CD4-positive, alpha-beta memory T cell (primary cell): ENCODE results near the gene HSD17B8. TPM values are rescaled to one million over a fixed set of nuclear protein-coding genes. Genes with fewer than 3 reads are reported as not detected.

Experiments used
- CTCF ChIA-PET: fragments of 350-600 bp; sonication (Branson Sonifier 250); formaldehyde crosslinking; loops from one replicate; lab custom pipeline; 2021; ENCODE audit warnings: inconsistent platforms; ENCODE audit not compliant: partially characterized antibody; lab: Charles Lee
- POLR2A ChIA-PET: fragments of 350-600 bp; sonication (Branson Sonifier 250); formaldehyde crosslinking; loops from one replicate; lab custom pipeline; 2021; ENCODE audit not compliant: partially characterized antibody; lab: Charles Lee
- DNase-seq, 5 donors: peaks; one replicate each; pipeline versions ENCODE4 v3.0.0 to v3.0.0-alpha.2; 2020 to 2022; ENCODE audit warnings: mixed read lengths in 1 of 5
- H3K27ac ChIP-seq: one replicate; pipeline ENCODE4 v1.7.0; 2013; ENCODE audit warnings: low read depth, low read length
- H3K27me3 ChIP-seq: 2 replicates; pipeline ENCODE4 v1.7.0; 2013; ENCODE audit warnings: mild to moderate bottlenecking, low read length, moderate library complexity; ENCODE audit not compliant: insufficient read depth
- H3K36me3 ChIP-seq: 2 replicates; pipeline ENCODE4 v1.7.0; 2013; ENCODE audit warnings: mild to moderate bottlenecking, low read length, moderate library complexity; ENCODE audit not compliant: insufficient read depth
- H3K4me1 ChIP-seq: 2 replicates; pipeline ENCODE4 v1.7.0; 2013; ENCODE audit warnings: mild to moderate bottlenecking, low read length, moderate library complexity; ENCODE audit not compliant: insufficient read depth
- H3K4me3 ChIP-seq, 2 donors: one replicate each; pipeline ENCODE4 v1.7.0; 2013; ENCODE audit warnings: low read length in 2 of 2, mild to moderate bottlenecking in 1 of 2
- H3K9me3 ChIP-seq, 2 donors: one replicate each; pipeline ENCODE4 v1.7.0; 2013; ENCODE audit warnings: low read length in 2 of 2, control low read depth in 1 of 2; ENCODE audit not compliant: control insufficient read depth in 1 of 2
- H3K27ac Mint-ChIP-seq, 7 donors: one replicate each; pipeline ENCODE4 v1.8.0; 2020 to 2021; ENCODE audit warnings: mixed read lengths in 7 of 7, mild to moderate bottlenecking in 6 of 7, inconsistent platforms in 3 of 7, moderate library complexity in 3 of 7
- H3K27me3 Mint-ChIP-seq, 2 donors: one replicate each; pipeline ENCODE4 v1.8.0; 2020 to 2021; ENCODE audit warnings: mixed read lengths in 2 of 2
- H3K36me3 Mint-ChIP-seq, 2 donors: one replicate each; pipeline ENCODE4 v1.8.0; 2020 to 2021; ENCODE audit warnings: mixed read lengths in 2 of 2, inconsistent platforms in 1 of 2, mild to moderate bottlenecking in 1 of 2
- H3K4me1 Mint-ChIP-seq, 4 donors: one replicate each; pipeline ENCODE4 v1.8.0; 2020 to 2021; ENCODE audit warnings: mixed read lengths in 4 of 4, mild to moderate bottlenecking in 1 of 4
- H3K4me3 Mint-ChIP-seq, 8 donors: one replicate each; pipeline ENCODE4 v1.8.0; 2020 to 2021; ENCODE audit warnings: mixed read lengths in 8 of 8, mild to moderate bottlenecking in 7 of 8, moderate library complexity in 6 of 8, inconsistent platforms in 3 of 8
- H3K9me3 Mint-ChIP-seq, 8 donors: one replicate each; pipeline ENCODE4 v1.8.0; 2020 to 2021; ENCODE audit warnings: mixed read lengths in 8 of 8, mild to moderate bottlenecking in 5 of 8, inconsistent platforms in 3 of 8, moderate library complexity in 1 of 8
- intact Hi-C: fragments of 100-400 bp; cut with micrococcal nuclease; formaldehyde crosslinking; loops from one replicate; pipeline ENCODE4 v1.15.1; 2023
- polyA plus RNA-seq, 2 donors: library from polyadenylated mRNA; unstranded; fragments of 300-500 nt; fragmentation: Illumina TruSeq; gene quantifications; one replicate each; pipeline ENCODE4 v1.2.3, GENCODE V29; 2021
- total RNA-seq, 2 experiments: library from RNA; stranded (reverse); gene quantifications; one replicate each; pipeline ENCODE4 v1.2.3, GENCODE V29; 2021

The HSD17B8 gene
- total and polyA plus RNA-seq, 4 experiments from 2014 or later, result 20.2 to 77.3 (median 39.9) TPM

DNA sequence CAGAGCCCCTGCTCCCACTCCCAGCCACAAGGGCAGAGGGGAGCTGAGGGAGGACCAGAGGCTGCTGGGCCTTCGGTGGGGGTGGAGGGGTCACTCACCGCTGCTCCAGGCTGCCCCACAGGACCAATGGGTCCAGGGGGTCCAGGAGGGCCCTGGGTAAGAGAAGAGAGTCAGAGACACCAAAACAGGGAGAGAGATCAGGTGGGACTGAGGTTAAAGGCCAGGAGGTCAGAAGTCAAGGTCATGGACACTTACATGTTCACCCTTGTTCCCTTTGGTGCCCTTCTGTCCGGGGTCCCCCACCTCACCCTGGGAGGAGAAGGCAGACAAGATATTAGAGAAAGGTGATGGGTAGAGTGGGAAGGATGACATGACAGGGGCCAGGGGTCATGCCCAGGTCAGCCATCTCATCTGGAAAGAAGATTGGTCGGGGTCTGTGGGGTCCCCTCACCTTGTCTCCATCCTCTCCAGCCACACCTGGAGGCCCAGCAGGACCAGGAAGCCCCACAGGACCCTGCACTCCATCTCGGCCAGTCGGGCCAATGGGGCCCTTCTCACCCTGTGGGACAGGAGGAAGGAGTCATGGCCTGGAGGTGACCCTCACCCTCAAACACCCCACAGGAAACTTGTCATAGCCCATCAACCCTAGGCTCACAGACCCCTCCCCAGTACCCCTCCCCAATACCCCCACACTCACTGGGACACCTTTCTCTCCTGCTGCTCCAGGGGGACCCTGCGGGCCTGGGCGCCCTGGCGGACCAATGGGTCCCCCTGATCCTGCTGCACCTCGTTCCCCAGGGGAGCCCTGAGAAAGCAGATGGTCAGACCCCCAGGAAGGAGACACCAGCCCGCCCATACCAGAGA, 33.2 kb upstream of the HSD17B8 start:
- Histone ChIP-seq H3K4me3 (no peak overlapping the region), H3K9me3 (no peaks in the 10 kb centered on the region), H3K27me3 (no peaks in the 10 kb centered on the region), H3K36me3 (no peaks in the 10 kb centered on the region), H3K4me1 (no peaks in the 10 kb centered on the region), H3K27ac (no peak overlapping the region)
- no peaks in the 10 kb centered on the region for H3K36me3 Mint-ChIP-seq
- CTCF ChIA-PET, result interaction anchor here (1.2 kb wide), 1 partner anchor 11 kb away, joined by 3 read pairs; no protein-coding TSS in a partner anchor
- H3K9me3 Mint-ChIP-seq, result no peaks in the 10 kb centered on the region
- no peaks in the 10 kb centered on the region for H3K4me1 Mint-ChIP-seq
- DNase-seq, result no peak
- no peak overlapping the region for H3K4me3 Mint-ChIP-seq
- POLR2A ChIA-PET, result no interaction called here
- peaks cover 0 to 6% of the 10 kb centered on the region in 2 donors for H3K27me3 Mint-ChIP-seq
- H3K27ac Mint-ChIP-seq, result no peak overlapping the region
- intact Hi-C loops, result no loop called here

DNA sequence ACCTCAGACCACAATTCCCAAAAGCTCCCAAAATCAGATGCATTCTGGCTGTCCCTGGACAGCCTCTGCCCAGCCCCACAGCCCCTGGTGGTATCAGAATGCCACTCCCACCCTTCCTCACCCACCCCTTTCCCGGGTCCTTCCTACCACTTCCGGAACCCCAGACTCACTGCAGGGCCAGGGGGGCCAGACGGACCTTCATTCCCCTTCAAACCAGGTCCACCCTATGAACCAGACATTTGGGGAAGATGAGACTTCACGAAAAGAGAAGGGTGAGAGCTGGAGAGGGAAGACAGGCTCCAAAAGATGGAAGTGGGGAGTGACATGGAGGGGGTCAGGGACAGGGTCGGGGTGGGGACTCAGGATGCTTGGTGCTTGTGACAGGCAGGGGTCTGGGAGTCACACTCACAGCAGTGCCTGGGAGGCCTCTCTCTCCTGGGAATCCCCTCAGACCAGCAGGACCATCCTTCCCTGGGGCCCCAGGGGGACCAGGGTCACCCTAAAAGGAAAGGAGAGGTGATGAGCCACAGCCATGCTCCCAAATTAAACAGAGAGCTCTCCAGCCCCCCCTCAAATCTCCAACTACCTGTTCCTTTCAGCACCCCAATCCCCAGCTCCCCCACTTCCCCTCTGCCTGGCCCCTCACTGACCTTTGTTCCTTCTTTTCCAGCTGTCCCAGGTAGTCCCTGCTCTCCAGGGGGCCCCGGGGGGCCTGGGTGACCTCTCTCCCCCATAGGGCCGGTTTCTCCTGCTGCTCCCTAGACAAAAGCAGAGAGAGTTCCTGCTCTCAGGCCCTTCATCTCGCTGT, 32.4 kb upstream of the HSD17B8 start:
- ChIA-PET CTCF (interaction anchor here (1.2 to 2.0 kb wide), 2 partner anchors 11 to 77 kb away, joined by 3 to 8 read pairs; no protein-coding TSS in a partner anchor), POLR2A (no interaction called here)
- no peaks in the 10 kb centered on the region for H3K9me3 Mint-ChIP-seq
- intact Hi-C loops, result no loop called here
- DNase-seq, result no peak
- Histone ChIP-seq H3K27ac (no peak overlapping the region), H3K36me3 (no peaks in the 10 kb centered on the region), H3K27me3 (no peaks in the 10 kb centered on the region), H3K9me3 (no peaks in the 10 kb centered on the region), H3K4me1 (no peaks in the 10 kb centered on the region), H3K4me3 (no peak overlapping the region)
- H3K36me3 Mint-ChIP-seq, result no peaks in the 10 kb centered on the region
- peaks cover 0 to 6% of the 10 kb centered on the region in 2 donors for H3K27me3 Mint-ChIP-seq
- H3K4me1 Mint-ChIP-seq, result no peaks in the 10 kb centered on the region
- no peak overlapping the region for H3K27ac Mint-ChIP-seq
- H3K4me3 Mint-ChIP-seq, result no peak overlapping the region

DNA sequence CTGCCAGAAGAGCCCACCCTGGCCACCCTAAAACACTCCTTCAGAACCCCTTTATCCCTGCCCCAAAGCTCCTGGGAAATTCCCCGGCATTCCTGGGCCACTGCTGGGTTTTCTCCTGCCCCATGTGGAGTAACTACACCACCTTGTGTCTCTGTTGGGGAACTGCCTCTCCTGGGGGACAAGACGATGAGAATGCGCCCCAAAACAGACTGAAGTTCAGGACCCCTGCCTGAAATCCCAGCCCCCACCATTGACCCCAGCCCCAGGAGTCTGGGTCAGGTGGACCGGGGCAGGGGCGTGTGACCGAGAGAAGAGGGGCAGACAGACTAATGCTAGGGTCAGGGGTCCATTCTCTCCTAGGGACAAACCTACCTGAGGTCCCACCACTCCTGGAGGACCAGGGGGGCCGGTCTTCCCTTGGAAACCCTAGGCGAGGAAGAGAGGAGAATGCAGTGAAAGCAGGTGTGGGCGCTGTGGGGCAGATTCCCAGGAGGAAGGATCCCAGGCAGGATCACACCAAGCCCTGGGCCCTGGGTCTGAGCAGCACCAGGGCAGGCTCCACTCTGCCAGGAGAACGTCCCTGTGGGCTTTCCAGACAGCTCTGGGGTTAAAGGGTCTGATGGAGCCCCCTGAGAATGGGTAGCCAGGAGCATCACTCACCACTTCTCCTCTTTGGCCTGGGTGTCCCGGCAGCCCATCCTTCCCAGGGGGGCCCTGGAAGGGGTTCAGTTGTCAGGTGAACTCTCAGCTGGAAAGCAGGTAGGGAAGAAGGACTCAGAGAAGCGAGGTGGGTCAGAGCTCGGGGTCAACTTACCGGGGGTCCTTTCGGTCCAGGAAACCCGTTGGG, 31.5 kb upstream of the HSD17B8 start:
- no peak for DNase-seq
- H3K4me3 Mint-ChIP-seq, result no peak overlapping the region
- H3K27ac ChIP-seq, result no peak overlapping the region
- peaks cover 0 to 2% (median 0%) of the 10 kb centered on the region in 8 donors for H3K9me3 Mint-ChIP-seq
- H3K36me3 Mint-ChIP-seq, result no peaks in the 10 kb centered on the region
- no peaks in the 10 kb centered on the region for H3K36me3 ChIP-seq
- ChIA-PET CTCF (interaction anchor here (1.2 to 2.0 kb wide), 2 partner anchors 10 to 76 kb away, joined by 3 to 8 read pairs; no protein-coding TSS in a partner anchor), POLR2A (interaction anchor here (1.0 kb wide), 1 partner anchor 201 kb away, joined by 4 read pairs; no protein-coding TSS in a partner anchor)
- H3K9me3 ChIP-seq, result no peaks in the 10 kb centered on the region
- no peaks in the 10 kb centered on the region for H3K27me3 ChIP-seq
- no peak overlapping the region for H3K4me3 ChIP-seq
- H3K4me1 Mint-ChIP-seq, result no peaks in the 10 kb centered on the region
- H3K27me3 Mint-ChIP-seq, result peaks cover 0 to 6% of the 10 kb centered on the region in 2 donors
- H3K4me1 ChIP-seq, result no peaks in the 10 kb centered on the region
- H3K27ac Mint-ChIP-seq, result no peak overlapping the region
- intact Hi-C loops, result no loop called here

DNA sequence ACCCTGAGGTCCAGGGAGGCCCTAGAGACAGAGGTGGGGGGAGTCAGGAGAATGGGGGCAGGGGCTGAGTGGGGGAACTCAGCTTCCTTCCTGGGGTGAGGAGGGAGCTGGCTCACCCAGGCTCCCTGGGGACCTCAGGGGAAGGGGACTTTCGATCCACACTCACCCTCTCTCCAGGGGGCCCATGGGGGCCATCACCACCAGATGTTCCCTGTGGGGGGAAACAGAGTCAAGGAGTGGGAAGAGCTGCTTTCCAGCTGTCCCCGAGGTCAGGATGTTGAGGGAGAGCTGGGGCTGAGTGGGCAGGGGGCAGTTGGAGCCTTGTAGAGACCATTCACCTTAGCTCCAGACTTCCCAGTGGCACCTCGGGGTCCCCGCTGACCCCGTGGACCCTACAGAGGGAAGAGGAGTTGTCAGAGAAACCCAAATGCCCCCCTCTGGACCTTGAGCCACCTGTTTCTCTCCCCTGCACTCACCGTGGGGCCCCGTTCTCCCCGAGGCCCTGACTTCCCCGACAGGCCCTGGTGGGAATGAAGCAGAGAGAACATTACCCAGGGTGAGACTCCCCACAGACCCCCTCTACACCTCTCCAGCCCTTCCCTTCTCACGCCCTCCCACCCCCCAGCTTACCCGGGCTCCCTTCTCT, 30.8 kb upstream of the HSD17B8 start:
- Mint-ChIP-seq H3K4me1 (no peaks in the 10 kb centered on the region), H3K27me3 (peaks cover 0 to 6% of the 10 kb centered on the region in 2 donors), H3K4me3 (no peak overlapping the region), H3K27ac (no peak overlapping the region), H3K36me3 (no peaks in the 10 kb centered on the region), H3K9me3 (peaks cover 0 to 2% (median 0%) of the 10 kb centered on the region in 8 donors)
- Histone ChIP-seq H3K9me3 (no peaks in the 10 kb centered on the region), H3K4me1 (no peaks in the 10 kb centered on the region), H3K27ac (no peak overlapping the region), H3K36me3 (no peaks in the 10 kb centered on the region), H3K27me3 (no peaks in the 10 kb centered on the region), H3K4me3 (no peak overlapping the region)
- ChIA-PET POLR2A (interaction anchor here (1.0 kb wide), 1 partner anchor 202 kb away, joined by 4 read pairs; no protein-coding TSS in a partner anchor), CTCF (interaction anchor here (2.0 kb wide), 1 partner anchor 75 kb away, joined by 8 read pairs; no protein-coding TSS in a partner anchor)
- intact Hi-C loops, result no loop called here
- no peak for DNase-seq

DNA sequence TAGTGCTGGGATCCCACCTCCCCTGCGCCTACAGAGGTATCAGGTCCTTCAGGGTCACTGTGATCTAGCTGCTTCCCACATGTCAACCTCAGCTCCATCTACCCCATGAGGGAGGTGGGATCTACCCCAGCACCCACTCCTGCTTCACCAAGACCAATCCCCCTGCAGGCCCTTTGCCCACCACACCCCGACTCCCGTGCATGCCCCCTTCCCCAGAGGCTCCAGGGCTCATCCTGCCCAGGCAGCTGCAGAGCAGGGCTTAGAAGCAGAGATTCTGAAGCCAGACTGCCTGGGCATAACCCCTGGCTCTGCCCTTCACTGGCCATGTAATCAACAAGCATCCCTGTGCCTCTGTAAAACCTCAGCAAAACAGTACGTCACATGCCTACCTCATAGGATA, 29.7 kb upstream of the HSD17B8 start:
- POLR2A ChIA-PET, result no interaction called here
- Histone ChIP-seq H3K36me3 (no peaks in the 10 kb centered on the region), H3K9me3 (no peaks in the 10 kb centered on the region), H3K4me3 (no peak overlapping the region), H3K27ac (no peak overlapping the region), H3K27me3 (no peaks in the 10 kb centered on the region), H3K4me1 (no peaks in the 10 kb centered on the region)
- CTCF ChIA-PET, result no interaction called here
- H3K4me1 Mint-ChIP-seq, result no peaks in the 10 kb centered on the region
- no peaks in the 10 kb centered on the region for H3K36me3 Mint-ChIP-seq
- no peak for DNase-seq
- intact Hi-C loops, result no loop called here
- peaks cover 0 to 6% of the 10 kb centered on the region in 2 donors for H3K27me3 Mint-ChIP-seq
- no peak overlapping the region for H3K4me3 Mint-ChIP-seq
- H3K9me3 Mint-ChIP-seq, result peaks cover 0 to 2% (median 0%) of the 10 kb centered on the region in 8 donors
- no peak overlapping the region for H3K27ac Mint-ChIP-seq

DNA sequence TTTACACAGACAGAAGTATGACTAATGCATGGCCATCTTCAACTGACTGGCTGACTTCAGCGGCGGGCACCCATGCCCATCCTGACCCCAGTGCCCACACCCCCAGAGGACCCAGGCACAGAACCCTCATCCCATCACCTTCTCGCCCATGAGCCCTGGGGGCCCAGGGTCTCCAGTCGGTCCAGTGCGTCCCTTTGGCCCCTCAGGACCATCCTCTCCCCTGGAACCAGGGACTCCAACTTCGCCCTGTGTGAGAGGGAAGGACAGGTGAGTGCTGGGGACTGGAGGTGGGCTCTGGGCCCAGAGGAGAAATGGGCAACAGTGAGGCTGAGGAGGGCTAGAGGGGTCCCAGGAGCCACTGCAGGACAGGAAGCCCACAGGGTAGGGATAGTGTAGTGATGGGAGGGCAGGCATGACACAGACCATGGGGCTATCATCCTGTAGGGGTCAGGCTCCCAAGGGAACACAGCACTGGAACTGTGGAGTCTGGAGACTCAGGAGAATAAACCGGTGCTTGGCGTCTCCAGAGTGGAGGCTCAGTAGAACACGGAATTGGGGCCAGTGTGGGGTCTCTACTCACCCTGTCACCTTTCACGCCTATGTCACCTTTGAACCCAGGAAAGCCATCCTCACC, 28.9 kb upstream of the HSD17B8 start:
- Histone ChIP-seq H3K27me3 (no peaks in the 10 kb centered on the region), H3K4me1 (no peaks in the 10 kb centered on the region), H3K4me3 (no peak overlapping the region), H3K27ac (no peak overlapping the region), H3K36me3 (no peaks in the 10 kb centered on the region), H3K9me3 (no peaks in the 10 kb centered on the region)
- no peaks in the 10 kb centered on the region for H3K36me3 Mint-ChIP-seq
- POLR2A ChIA-PET, result no interaction called here
- peaks cover 0 to 2% (median 0%) of the 10 kb centered on the region in 8 donors for H3K9me3 Mint-ChIP-seq
- no peak for DNase-seq
- no peaks in the 10 kb centered on the region for H3K4me1 Mint-ChIP-seq
- intact Hi-C loops, result no loop called here
- H3K27ac Mint-ChIP-seq, result peak overlapping the region in 2 of 7 donors; percentile 35 to 53
- no peak overlapping the region for H3K4me3 Mint-ChIP-seq
- H3K27me3 Mint-ChIP-seq, result peaks cover 0 to 7% of the 10 kb centered on the region in 2 donors
- CTCF ChIA-PET, result no interaction called here
